Fibroblast of upper back skin (primary cell): ENCODE measurements around the gene CDK5RAP3.

Experiments
- DNase-seq: peaks from one replicate; pipeline ENCODE4 v3.0.0-alpha.2; 2013

The CDK5RAP3 gene

DNA sequence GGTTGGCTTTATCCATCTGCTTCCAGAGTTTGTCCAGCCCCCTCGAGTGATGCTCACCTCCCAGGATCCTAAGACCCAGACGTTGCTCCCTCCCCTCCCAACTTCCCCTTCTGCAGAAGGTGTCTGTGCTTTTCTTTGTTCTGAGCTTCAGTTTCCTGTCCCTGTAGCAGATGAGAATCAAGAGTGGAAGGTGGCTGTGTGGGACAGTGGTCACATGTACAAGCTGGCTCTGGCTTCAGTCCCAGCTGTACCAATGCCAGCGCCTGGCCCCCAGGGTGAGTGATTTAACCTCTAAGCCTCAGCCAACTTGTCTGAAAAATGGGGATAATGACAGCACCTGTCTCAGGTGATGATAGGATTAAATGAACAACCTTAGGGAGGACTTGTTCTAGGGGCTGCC, 21.0 kb upstream of the CDK5RAP3 start:
- DNase-seq = no peak

DNA sequence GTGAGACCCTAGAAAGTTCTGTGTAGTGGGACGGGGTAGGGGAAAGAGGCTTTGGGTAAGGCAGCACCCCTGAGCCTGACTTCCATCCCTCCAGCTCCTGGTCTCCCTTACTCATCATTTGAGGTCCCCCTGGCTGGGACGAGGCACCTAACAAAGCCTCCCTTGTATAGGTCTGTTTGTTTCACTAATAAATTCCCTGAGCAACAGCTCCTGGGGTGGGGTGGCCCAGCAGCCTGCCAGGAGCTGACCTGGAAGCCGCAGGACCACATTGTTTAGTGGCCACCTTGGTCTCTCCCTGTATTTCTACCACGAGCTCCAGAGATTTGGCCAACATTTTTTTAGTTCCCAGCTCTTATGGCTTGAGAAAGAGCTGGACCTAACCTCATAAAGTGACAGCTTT, 20.5 kb upstream of the CDK5RAP3 start:
- no peak for DNase-seq

DNA sequence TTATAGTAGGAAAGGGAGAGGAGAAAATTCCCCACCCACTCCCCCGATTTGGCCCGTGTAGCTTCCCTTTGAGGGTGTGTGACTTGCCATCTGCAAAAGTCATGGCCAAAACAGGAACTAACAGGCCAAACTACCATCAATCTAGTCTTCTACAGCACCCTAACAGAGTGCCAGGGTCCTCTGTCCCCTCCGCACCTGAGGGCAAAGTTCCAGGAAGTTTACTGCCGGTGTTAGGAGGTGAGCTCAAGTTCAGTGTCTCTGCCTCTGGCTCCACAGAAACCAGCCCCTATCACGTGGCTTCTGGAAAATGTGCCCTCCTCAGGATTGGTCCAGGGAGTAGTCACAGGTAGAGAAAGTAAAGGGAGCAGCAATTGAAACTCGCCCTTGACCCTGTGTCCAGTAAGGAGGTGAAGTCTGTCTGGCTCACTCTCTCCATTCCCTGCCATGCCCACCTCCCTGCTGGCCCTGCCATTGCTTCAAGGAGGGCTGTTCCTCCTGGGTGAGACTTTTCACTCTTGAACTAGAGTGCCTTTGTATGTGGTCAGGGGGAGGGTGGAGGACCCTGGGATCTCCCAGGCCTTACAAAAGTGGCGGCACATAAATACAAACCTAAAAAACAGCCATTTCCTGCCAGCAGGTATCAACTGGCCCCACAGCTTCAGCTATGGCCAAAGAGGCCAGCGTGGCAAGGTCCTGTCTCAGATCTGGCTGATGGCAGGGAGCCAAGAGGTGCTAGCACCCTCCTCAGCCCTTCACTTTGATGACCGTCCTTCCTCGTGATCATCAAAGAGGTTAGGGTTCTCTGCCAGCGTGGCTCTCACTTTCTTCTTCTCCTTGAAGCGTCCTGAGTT, 18.5 kb upstream of the CDK5RAP3 start:
- no peak for DNase-seq

DNA sequence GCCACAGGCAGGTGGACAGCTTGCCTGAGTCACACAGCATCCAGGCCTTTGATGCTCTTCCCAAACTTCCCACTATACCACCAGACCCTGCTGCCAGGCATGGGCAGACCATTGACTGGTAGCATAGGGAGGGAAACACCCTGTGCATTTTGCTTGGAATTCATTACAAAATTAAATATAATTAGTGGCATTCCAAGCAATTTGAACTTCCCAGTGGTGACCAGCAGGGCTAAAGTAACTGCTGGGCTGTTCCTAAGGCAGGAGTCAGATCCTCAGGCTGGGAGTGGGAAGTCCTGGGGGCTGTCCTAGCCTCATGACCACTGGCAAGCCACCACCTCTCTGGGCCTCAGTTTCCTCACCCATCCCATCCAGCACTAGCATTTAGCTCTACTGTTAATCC, 17.0 kb upstream of the CDK5RAP3 start:
- DNase-seq = no peak

DNA sequence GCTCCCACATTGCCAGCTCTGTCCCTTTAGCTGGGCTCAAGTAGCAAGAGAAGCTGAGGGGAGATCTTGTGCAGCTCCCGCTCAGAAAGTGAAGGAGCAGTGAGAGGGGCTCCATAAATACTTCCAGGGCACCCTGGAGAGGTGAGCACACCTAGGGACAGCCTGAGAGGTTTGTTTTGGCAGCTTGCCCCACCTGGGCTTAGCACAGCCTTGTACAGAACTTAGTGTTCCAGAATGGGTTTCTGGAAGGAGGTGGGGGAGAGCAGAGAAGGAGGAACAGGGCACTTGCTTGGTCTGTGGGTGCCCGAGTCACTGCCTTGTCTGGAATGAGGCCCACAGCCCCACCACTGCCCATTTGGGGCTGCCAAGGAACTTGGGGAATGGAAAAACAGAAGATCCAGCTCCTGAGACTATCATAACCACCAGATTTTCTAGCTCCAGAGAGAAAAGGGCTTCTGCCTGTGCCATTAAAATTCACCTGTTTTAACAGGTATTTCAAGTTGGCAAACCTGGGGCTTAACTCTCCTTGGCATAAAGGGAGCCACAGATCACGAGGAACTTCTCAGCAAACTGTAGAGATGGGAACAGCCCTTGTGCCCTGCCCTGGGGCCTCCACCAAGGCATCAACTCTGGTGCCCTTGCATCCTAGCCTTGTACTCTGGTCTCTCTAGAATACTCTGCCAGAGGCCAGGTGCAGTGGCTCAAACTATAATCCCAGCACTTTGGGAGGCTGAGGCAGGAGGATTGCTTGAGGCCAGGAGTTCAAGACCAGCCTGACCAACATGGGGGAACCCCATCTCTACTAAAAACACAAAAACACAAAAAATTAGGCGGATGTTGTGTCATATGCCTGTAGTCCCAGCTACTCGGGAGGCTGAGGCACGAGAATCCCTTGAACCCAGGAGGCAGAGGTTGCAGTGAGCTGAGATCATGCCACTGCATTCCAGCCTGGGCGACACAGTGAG, 15.1 kb upstream of the CDK5RAP3 start:
- DNase-seq = no peak

DNA sequence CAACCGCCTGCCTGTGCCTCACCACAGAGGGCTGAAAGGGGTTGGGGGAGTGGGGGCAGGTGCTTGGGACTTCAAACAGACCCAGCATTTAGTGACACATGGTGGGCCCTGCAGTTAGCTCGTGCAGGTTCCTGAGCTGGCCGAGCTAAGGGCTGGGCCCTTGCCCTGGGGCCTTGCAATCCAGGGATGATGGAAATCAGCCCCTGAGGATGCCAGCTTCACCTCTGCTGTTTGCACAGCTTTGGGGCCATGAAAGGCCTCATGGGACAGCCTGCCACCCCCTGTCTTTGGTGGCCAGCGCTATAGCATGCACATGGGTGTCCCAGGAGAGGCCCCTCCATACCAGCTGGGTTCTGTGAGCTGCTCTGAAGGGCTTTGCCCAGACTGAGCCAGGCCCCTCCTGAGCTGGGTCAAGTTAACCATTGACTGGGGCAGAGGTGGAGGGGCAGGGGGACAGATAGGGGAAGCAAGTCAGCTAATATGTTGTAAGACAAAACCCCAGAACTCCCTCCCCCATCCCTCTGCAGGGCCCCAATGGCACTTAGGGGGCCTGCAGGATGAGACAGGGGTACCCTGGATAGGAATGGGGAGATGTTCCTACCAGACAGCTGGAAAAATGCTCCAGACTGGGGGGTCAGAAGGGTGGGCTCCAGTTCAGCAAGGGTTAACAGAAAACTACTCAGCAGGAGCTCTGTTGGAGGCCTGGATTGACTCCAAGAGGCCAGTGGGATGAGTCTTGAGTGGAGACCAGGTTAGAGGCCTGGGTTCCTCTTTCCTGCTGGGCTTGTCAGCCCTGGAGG, 13.9 kb upstream of the CDK5RAP3 start:
- DNase-seq = peak; percentile 15

DNA sequence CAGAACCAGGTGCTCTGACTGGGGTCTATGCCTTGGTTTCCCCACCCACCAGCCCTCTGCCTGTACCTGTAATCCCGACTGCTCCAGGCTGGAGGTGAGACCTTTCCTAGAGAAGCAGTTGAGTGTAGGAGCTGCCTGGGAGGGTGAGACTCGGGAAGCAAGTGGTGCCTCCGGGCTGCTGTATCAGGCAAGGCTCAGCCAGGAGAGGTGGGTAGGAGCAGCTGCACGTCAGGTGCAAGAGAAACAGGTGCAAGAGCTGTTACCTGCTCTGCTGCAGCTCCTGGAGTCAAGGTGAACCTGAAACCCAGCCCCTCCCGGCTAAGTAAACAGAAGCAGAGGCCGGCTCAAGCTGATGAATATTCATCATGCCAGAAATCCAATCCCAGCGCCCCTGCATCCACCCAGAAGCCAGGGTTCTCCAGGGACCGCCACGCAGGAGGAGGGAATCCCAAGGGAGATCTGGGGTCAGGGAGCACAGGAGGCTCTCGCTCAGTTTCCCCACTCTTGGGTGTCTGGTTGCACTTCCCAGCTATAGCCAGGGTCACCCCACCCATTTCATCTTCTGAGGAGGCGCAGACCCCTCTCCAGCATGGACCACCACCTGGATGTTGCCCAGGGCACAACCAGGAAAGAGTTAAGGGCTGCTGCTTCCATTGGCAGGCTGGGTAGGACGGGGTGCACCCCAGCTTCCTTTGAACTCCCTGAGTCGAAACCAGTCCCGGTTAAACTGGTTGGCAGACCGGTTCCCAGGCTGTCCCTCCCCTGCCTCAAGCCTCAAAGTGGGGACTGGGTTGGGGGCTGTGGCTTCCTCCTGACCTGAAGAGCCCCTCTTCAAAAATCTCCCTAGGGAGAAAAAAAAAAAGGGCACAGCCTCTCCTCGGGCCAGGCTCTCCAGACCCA, 13.1 kb upstream of the CDK5RAP3 start, which contains the start of gene PRR15L:
Gene PRR15L (minus strand): TSS at position 293 of the 900 bp plus-strand sequence. CDS start 4,649 bp downstream, outside the sequence.
- no peak for DNase-seq

DNA sequence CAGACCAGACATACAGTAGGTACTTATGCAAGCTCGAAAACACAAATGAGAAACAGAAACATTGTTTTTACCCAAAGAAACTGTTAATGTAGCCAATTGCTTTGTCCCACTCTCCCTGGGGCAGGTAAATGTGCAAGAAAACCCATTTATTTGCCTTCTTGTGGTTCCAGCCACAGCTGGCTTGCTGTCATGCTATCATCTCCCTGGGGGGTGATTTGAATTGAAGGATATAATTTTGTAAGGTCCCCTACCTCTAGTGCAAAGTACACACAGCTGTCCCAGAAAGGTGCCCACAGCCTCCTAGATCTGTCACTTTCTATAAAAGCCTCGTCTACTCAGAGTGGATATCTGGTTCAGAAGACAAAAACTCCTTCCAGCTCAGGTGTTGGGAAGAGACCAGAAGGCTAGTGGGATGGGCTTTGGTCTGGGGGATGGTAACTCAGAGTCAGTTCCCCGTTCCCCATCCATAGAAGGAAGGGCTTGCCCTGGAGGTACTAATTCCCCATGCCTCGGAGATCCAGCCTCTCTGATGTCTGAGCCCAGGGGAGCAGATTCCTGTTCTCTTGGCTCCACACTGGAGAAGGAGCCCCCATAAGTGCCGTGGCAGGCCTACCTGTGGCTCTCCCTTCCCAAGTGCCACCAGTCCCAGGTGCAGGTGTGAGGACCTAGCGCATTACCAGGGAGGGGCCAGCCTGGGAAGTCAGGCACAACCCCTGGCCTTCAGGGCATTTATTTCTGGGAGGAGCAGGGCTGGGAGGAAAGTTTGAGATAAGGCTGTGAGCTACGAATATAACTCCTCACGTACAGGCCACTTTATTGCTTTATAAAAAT, 10.9 kb upstream of the CDK5RAP3 start:
- no peak for DNase-seq

DNA sequence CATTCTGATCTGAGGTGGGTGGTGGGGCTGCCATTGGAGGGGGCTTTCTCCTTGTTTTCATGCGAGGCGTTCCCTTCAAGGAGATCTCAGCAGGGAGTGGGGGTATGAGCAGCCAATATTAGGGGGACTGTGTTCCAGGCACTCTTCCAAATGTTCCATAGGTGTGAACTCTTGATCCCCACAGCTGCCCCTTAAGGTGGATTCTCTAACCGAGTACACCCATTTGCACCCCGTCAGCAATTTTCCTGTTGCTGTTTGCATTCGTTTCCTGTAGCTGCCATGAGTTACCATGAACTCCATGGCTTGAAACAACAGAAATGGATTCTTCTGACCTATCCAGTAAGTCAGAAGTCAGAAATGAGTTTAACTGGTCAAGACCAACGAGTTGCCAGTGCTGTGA, 9.5 kb upstream of the CDK5RAP3 start:
- DNase-seq = no peak

DNA sequence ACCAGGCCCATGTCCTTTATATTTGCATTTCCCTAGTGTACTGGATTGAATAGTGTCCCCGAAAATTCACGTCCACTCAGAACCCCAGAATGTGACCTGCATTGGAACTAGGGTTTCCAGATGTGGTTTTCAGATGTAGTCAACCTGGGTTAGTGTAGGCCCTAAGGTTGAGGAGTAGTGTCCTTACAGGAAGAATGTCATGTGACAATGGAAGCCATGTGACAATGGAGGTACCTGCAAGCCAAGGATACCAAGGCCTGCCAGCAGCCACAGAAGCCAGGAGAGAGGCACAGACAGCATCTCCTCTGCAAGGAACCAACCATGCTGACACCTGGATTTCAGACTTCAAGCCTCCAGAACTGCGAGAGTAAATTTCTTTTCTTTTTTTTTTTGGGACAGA, 8.0 kb upstream of the CDK5RAP3 start:
- DNase-seq = no peak

DNA sequence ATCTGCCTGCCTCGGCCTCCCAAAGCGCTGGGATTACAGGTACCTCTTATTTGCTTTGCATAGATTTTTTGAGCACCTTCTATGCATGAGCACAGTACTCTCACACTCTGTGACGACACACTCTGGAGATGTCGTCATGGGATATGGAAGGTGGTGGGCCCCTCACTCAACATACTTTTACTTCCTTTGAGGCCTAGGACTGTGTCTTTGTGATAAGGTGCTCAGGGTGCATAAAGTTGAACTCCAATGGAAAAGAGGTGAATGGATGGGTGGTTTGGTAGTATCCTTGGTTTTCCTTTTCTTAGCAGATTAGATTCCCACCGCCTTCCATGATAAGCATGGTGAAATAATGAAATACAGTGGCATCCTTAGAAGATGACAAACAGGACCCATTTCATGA, 6.1 kb upstream of the CDK5RAP3 start:
- no peak for DNase-seq

DNA sequence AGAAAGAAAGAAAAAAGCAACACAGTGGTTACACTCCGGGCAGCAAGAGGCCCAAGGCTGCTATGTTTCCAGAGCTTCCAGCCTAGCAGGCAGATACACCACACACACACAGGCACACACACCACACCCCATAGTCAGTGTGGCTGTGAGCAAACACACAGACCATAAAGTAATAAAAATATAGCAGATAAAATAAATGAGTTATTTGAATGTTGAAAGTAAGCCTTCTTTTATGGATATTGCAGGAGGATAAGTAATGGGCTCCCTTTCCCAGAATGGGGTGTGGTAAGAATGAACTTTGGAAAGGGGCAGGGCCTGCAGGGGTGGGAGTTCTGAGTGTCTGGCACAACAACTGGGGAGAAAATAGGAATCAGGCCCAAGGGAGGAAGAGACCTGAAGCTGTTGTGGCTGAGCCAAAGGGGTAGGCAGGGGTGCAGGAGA, 4.8 kb upstream of the CDK5RAP3 start:
- no peak for DNase-seq

DNA sequence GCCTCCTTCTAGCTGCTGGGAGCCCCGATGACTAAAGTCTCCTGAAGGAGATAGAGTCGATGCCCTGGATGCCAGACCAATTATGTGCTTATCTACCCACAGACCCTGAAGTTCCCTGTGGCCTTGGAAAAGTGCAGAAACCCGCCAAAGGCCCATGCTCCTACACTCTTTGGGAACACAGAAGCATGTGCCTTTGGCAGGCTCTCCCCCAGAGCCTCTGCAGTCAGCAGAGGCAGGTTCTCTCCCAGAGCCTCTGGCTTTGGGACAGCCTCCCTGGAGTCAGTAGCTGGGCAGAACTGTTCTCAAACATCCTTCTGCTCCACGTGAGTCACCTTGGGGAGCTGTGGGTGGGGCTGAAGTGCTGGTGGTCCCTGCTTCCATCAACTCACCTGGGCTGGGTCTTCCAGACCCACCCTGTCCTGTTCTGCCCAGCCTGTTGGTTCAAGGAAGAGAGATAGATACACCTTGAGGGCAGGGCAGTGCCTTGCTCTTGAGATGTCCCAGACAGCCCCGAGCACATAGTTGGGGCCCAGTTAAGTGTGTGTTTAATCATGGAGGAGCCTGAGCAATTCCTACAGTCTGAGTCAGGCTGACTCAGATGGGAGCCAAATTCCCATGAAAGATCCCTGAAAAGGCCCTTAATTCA, 3.2 kb upstream of the CDK5RAP3 start:
- peak; percentile 83 for DNase-seq

DNA sequence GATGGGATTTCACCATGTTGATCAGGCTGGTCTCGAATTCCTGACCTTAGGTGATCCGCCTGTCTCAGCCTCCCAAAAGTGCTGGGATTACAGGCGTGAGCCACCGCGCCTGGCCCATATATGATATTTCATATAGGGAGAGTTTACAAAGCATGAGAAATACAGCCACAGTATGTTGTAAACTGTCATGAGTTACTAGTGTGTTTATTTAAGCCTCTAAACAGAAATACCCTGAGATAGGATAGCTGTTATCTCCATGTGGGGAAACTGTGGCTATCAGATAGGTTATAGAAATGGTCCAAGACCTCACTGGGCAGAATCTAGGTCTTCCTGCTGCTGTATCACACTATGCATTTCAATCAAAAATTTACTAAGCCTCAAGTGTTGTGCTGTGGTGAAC, 2.1 kb upstream of the CDK5RAP3 start:
- no peak for DNase-seq

DNA sequence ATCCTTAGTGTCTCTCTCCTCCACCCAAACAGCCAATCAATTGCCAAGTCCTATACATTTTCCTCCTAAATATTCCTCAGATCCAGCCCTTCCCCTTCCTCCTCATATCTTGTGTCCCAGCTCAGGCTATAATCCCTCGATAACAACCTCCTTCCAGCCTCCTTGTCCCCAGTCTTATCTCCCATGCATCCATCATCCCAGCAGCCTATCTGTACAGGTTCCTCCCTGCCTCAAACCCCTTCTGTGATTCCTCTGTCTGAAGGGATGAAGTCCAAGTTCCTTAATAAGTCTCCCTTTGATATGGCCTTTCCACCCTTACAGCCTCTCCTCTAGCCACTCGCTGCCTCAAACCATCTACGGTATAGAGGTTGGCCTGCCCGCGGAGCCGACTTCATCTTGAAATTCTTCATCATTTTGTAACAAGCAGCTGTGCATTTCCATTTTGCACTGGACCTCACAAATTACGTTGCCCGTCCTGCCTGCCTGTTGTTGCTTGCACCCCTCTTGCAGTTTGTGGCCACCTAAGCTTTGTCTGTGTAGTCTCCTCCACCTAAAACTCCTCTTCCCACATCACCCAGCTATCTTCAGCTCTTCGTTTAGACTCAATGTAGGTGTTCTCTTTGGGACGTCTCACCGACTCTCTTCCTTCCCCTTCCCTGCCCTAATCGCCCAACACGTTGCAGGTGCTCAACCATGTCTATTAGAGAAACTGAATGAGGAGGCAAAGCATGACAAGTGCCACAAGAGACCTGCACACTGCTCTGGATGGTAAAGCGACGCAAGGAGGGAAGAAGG, 786 bp upstream of the CDK5RAP3 start:
- no peak for DNase-seq

DNA sequence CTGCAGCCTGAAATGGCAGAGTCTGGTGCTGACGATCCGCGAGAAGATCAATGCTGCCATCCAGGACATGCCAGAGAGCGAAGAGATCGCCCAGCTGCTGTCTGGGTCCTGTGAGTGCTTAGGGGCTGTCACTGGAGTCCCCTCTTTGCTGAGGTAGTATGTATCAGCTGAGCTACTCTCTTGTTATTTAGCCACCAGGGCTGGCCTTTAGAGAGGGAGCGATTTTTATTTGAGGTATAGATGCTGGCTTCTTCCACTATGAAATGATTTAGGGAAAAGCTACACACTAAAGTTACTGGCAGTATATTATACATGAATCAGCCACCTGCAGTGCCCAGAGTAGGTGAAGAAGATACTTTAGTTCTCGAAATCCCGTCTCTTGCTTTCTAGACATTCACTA, 2.6 kb downstream of the CDK5RAP3 start:
- no peak for DNase-seq

DNA sequence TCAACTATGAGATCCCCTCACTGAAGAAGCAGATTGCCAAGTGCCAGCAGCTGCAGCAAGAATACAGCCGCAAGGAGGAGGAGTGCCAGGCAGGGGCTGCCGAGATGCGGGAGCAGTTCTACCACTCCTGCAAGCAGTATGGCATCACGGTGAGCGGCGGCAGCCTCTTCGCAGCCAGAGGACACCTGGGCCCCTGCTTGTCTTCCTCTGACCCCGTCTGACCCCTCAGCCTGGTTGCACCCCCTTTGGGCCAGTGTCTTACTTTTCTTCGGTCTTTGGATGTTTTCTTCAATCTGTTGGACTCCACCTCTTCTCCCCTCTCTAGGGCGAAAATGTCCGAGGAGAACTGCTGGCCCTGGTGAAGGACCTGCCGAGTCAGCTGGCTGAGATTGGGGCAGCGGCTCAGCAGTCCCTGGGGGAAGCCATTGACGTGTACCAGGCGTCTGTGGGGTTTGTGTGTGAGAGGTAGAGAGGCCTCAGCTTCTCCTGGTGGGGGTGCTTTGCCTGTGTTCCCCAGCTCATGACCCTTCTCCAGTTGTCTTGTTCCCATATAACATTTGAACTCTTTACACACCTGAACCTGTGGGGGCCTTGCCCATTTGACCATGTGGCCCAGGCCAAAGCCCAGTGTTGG, 4.4 kb downstream of the CDK5RAP3 start:
- DNase-seq = no peak

DNA sequence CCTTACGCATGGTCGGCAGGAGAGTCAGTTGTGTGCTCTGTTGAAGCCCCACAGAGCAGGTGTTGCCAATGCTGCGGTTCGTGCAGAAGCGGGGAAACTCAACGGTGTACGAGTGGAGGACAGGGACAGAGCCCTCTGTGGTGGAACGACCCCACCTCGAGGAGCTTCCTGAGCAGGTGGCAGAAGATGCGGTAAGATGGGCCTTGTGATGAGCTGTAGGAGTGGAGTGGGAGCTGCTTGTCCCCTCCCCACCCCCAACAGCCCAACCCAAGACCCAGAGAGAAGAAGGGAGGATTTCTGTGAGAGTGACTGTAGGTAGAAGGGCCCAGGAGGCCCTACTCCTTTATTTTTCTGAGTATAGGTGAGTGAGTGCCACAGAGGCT, 4.9 kb downstream of the CDK5RAP3 start:
- no peak for DNase-seq

DNA sequence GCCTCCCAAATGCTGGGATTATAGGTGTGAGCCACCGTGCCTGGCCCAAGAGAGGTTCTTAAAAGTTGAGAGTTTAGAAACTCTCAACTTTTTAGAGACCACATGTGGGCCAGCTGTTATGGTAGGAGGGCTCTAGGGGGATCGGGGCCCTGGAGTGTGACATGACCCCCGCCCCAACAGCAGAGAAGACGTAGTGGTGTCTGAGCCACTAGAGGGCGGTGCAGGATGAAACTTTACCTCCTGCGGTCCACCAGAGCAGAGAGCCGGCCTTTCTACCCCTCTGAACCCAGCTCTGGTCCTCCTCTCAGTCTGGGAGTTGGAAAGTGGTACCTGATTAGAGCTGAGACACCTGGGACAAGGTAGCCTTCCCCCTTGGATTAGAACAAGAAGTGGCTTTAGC, 7.4 kb downstream of the CDK5RAP3 start:
- DNase-seq = peak; percentile 52
